WTC11 (cell line): ENCODE results near the gene SHD. TPM values are rescaled to one million over a fixed set of nuclear protein-coding genes. Genes with fewer than 3 reads are reported as not detected.

Experiments used
- ATAC-seq: fragments of 200-7000 bp; cut with Tn5 transposase; 2 replicates; pipeline ENCODE4 v1.10.0; 2021; ENCODE audit warnings: mild to moderate bottlenecking, moderate library complexity
- CTCF ChIA-PET: fragments of 300-600 bp; sonication (Branson Sonifier 250); formaldehyde crosslinking; loops from one replicate; lab custom pipeline; 2021; ENCODE audit warnings: antibody characterized with exemption; lab: Charles Lee
- POLR2A ChIA-PET: fragments of 350-600 bp; sonication (Branson Sonifier 250); formaldehyde crosslinking; loops from one replicate; lab custom pipeline; 2021; ENCODE audit warnings: antibody characterized with exemption; lab: Charles Lee
- DNase-seq: peaks from one replicate; pipeline ENCODE4 v3.0.0; 2021; ENCODE audit warnings: low spot score
- H3K27ac Mint-ChIP-seq: 2 replicates; pipeline ENCODE4 v1.8.0; 2021; ENCODE audit warnings: mixed read lengths
- H3K27me3 Mint-ChIP-seq: 2 replicates; pipeline ENCODE4 v1.8.0; 2021; ENCODE audit warnings: low read depth, mild to moderate bottlenecking, moderate library complexity, mixed read lengths
- H3K36me3 Mint-ChIP-seq: 2 replicates; pipeline ENCODE4 v1.8.0; 2021; ENCODE audit warnings: mixed read lengths
- H3K4me1 Mint-ChIP-seq: 2 replicates; pipeline ENCODE4 v1.8.0; 2022; ENCODE audit warnings: mixed read lengths
- H3K4me3 Mint-ChIP-seq: 2 replicates; pipeline ENCODE4 v1.8.0; 2021; ENCODE audit warnings: mild to moderate bottlenecking, moderate library complexity, mixed read lengths
- H3K9me3 Mint-ChIP-seq: 2 replicates; pipeline ENCODE4 v1.8.0; 2021; ENCODE audit warnings: mixed read lengths
- AR ChIP-seq: fragments of 250-450 bp; sonication (Bioruptor Pico); IDR thresholded peaks from 2 replicates; pipeline ENCODE4 v1.9.0; 2021; ENCODE audit warnings: mild to moderate bottlenecking
- E2F1 ChIP-seq: sonication (generic); formaldehyde crosslinking; IDR thresholded peaks from 2 replicates; pipeline ENCODE4 v1.8.0; 2022; ENCODE audit warnings: mild to moderate bottlenecking, missing genetic modification reagents
- ELF4 ChIP-seq: sonication (generic); formaldehyde crosslinking; IDR thresholded peaks from 2 replicates; pipeline ENCODE4 v1.8.1; 2022; ENCODE audit warnings: low read depth, mild to moderate bottlenecking, moderate library complexity, missing genetic modification reagents
- ETV6 ChIP-seq: sonication (generic); formaldehyde crosslinking; IDR thresholded peaks from 2 replicates; pipeline ENCODE4 v1.8.1; 2022; ENCODE audit warnings: mild to moderate bottlenecking, missing genetic modification reagents
- FOXK1 ChIP-seq: sonication (generic); formaldehyde crosslinking; IDR thresholded peaks from 2 replicates; pipeline ENCODE4 v1.8.0; 2022; ENCODE audit warnings: mild to moderate bottlenecking, moderate library complexity, missing genetic modification reagents
- FOXP1 ChIP-seq: sonication (generic); formaldehyde crosslinking; IDR thresholded peaks from 2 replicates; pipeline ENCODE4 v1.8.0; 2022; ENCODE audit warnings: missing genetic modification reagents, mild to moderate bottlenecking, moderate library complexity, borderline replicate concordance
- GABPB1 ChIP-seq: sonication (generic); formaldehyde crosslinking; IDR thresholded peaks from 2 replicates; pipeline ENCODE4 v1.8.1; 2023; ENCODE audit warnings: mild to moderate bottlenecking, missing genetic modification reagents
- GTF2I ChIP-seq: fragments of 250-450 bp; sonication (Bioruptor Pico); conservative IDR thresholded peaks from 2 replicates; pipeline ENCODE4 v1.4.0; 2021; ENCODE audit warnings: mild to moderate bottlenecking
- HMGA2 ChIP-seq: fragments of 250-450 bp; sonication (Bioruptor Pico); IDR thresholded peaks from 2 replicates; pipeline ENCODE4 v1.4.0; 2021; ENCODE audit warnings: mild to moderate bottlenecking, moderate library complexity
- MAX ChIP-seq: sonication (generic); formaldehyde crosslinking; IDR thresholded peaks from 2 replicates; pipeline ENCODE4 v1.8.0; 2022; ENCODE audit warnings: mild to moderate bottlenecking, missing genetic modification reagents
- NFE2L1 ChIP-seq: sonication (generic); formaldehyde crosslinking; IDR thresholded peaks from 2 replicates; pipeline ENCODE4 v1.8.1; 2023; ENCODE audit warnings: missing genetic modification reagents
- NR1H2 ChIP-seq: sonication (generic); formaldehyde crosslinking; IDR thresholded peaks from 2 replicates; pipeline ENCODE4 v1.9.0; 2021; ENCODE audit warnings: mild to moderate bottlenecking, moderate library complexity, missing genetic modification reagents
- OVOL2 ChIP-seq: fragments of 250-450 bp; sonication (Bioruptor Pico); IDR thresholded peaks from 2 replicates; pipeline ENCODE4 v1.9.0; 2021; ENCODE audit warnings: mild to moderate bottlenecking, borderline replicate concordance
- PRDM15 ChIP-seq: sonication (generic); formaldehyde crosslinking; IDR thresholded peaks from 2 replicates; pipeline ENCODE4 v1.8.0; 2022; ENCODE audit warnings: missing genetic modification reagents
- RELA ChIP-seq: sonication (generic); formaldehyde crosslinking; IDR thresholded peaks from 2 replicates; pipeline ENCODE4 v1.8.1; 2022; ENCODE audit warnings: missing genetic modification reagents, mild to moderate bottlenecking, borderline replicate concordance
- RORB ChIP-seq: fragments of 250-450 bp; sonication (Bioruptor Pico); IDR thresholded peaks from 2 replicates; pipeline ENCODE4 v1.9.0; 2021; ENCODE audit warnings: mild to moderate bottlenecking
- SMAD3 ChIP-seq: sonication (generic); formaldehyde crosslinking; IDR thresholded peaks from 2 replicates; pipeline ENCODE4 v1.8.0; 2022; ENCODE audit warnings: missing genetic modification reagents, mild to moderate bottlenecking, borderline replicate concordance
- TCF7 ChIP-seq: sonication (generic); formaldehyde crosslinking; IDR thresholded peaks from 2 replicates; pipeline ENCODE4 v1.8.0; 2022; ENCODE audit warnings: mild to moderate bottlenecking, low read depth, missing genetic modification reagents, moderate library complexity
- ZBTB21 ChIP-seq: sonication (generic); formaldehyde crosslinking; IDR thresholded peaks from 2 replicates; pipeline ENCODE4 v1.8.1; 2023; ENCODE audit warnings: mild to moderate bottlenecking, missing genetic modification reagents, borderline replicate concordance
- ZNF232 ChIP-seq: sonication (generic); formaldehyde crosslinking; IDR thresholded peaks from 2 replicates; pipeline ENCODE4 v1.8.0; 2022; ENCODE audit warnings: mild to moderate bottlenecking, missing genetic modification reagents
- ZNF416 ChIP-seq: fragments of 250-450 bp; sonication (Bioruptor Pico); IDR thresholded peaks from 2 replicates; pipeline ENCODE4 v1.9.0; 2021; ENCODE audit warnings: mild to moderate bottlenecking, inconsistent platforms
- ZNF512 ChIP-seq: sonication (generic); formaldehyde crosslinking; IDR thresholded peaks from 2 replicates; pipeline ENCODE4 v1.8.1; 2022; ENCODE audit warnings: missing genetic modification reagents, borderline replicate concordance
- ZSCAN18 ChIP-seq: fragments of 250-450 bp; sonication (Bioruptor Pico); IDR thresholded peaks from 2 replicates; pipeline ENCODE4 v2.1.2; 2022; ENCODE audit warnings: mild to moderate bottlenecking, moderate library complexity
- total RNA-seq: library from RNA; stranded (reverse); gene quantifications from 3 replicates; pipeline ENCODE4 v1.2.3, GENCODE V29; 2021

SHD gene
- total RNA-seq, 1 experiment from 2014 or later: 3.4 TPM

- peak overlapping the region; percentile 76 for H3K4me3 Mint-ChIP-seq
- peak overlapping the region; percentile 96 for H3K27ac Mint-ChIP-seq
- ATAC-seq (no peak), DNase-seq (no peak)
- peaks cover 12% of the 10 kb centered on the region for H3K4me1 Mint-ChIP-seq
- CTCF ChIA-PET: interaction anchor here (0.6 to 1.4 kb wide), 10 partner anchors 12 to 340 kb away, joined by 3 to 35 read pairs (median 3); partner anchors contain the start of genes FSD1, MPND, SH3GL1 and SHD
- no peak for TF ChIP-seq ZNF232
- TF ChIP-seq PRDM15: peak; percentile 75
- 0 out of 2 replicates have a peak, but pooled peaks cover 3% of the 10 kb centered on the region for H3K36me3 Mint-ChIP-seq
- no peaks in the 10 kb centered on the region for H3K9me3 Mint-ChIP-seq
- peaks cover 3% of the 10 kb centered on the region for H3K27me3 Mint-ChIP-seq
- POLR2A ChIA-PET: interaction anchor here (1.2 to 1.3 kb wide), 2 partner anchors 11 to 15 kb away, joined by 4 to 17 read pairs; partner anchors contain the start of genes MPND and STAP2
These were observed 48.8 kb downstream of the SHD start for GRCh38 chr19:4327877-4328242.

GRCh38 chr19:4328243-4328990, 49.4 kb downstream of the SHD start:
- peak overlapping the region; percentile 76 for H3K4me3 Mint-ChIP-seq
- ChIA-PET POLR2A (interaction anchor here (0.5 to 1.3 kb wide), 3 partner anchors 10 to 259 kb away, joined by 3 to 17 read pairs (median 4); partner anchors contain the start of genes MPND and STAP2), CTCF (interaction anchor here (0.6 to 1.4 kb wide), 11 partner anchors 11 to 341 kb away, joined by 3 to 35 read pairs (median 3); partner anchors contain the start of genes FSD1, MPND, SH3GL1 and SHD)
- 0 out of 2 replicates have a peak, but pooled peaks cover 3% of the 10 kb centered on the region for H3K36me3 Mint-ChIP-seq
- no peaks in the 10 kb centered on the region for H3K9me3 Mint-ChIP-seq
- H3K27me3 Mint-ChIP-seq: peaks cover 3% of the 10 kb centered on the region
- peaks cover 12% of the 10 kb centered on the region for H3K4me1 Mint-ChIP-seq
- peak; percentile 98 for DNase-seq
- no peak overlapping the region for H3K27ac Mint-ChIP-seq
- peak; percentile 68 for ATAC-seq
- TF ChIP-seq ZNF512 (CRISPR knock-in tag) (no peak), HMGA2 (CRISPR knock-in tag) (no peak), SMAD3 (CRISPR knock-in tag) (no peak; the same call in 1 of the 2 replicates), FOXK1 (CRISPR knock-in tag) (peak; percentile 61; the same call in 1 of the 2 replicates), RELA (CRISPR knock-in tag) (no peak), E2F1 (CRISPR knock-in tag) (no peak), AR (CRISPR knock-in tag) (no peak), ZSCAN18 (CRISPR knock-in tag) (no peak), TCF7 (CRISPR knock-in tag) (no peak), ETV6 (CRISPR knock-in tag) (0 out of 2 replicates have a peak, but pooled peaks have one; percentile 56), RORB (CRISPR knock-in tag) (no peak), NR1H2 (CRISPR knock-in tag) (no peak), OVOL2 (CRISPR knock-in tag) (no peak), NFE2L1 (CRISPR knock-in tag) (peak; percentile 27; the same call in 1 of the 2 replicates), MAX (CRISPR knock-in tag) (peak; percentile 93), ZNF416 (CRISPR knock-in tag) (no peak), GTF2I (CRISPR knock-in tag) (no peak), ZBTB21 (CRISPR knock-in tag) (no peak), GABPB1 (no peak), ELF4 (CRISPR knock-in tag) (no peak), FOXP1 (CRISPR knock-in tag) (peak; percentile 54; the same call in 1 of the 2 replicates)
